NB4 (cell line): Measurements from ENCODE around the gene SNUPN.

Experiments used
- POLR2A ChIP-seq: IDR thresholded peaks from 2 replicates; pipeline ENCODE4 v1.6.1; 2011; ENCODE audit warnings: mild to moderate bottlenecking; ENCODE audit not compliant: insufficient read length; ENCODE audit errors: extremely low read depth
- TF ChIP-seq, protein P1 (sequence below): IDR thresholded peaks from one replicate; pipeline ENCODE4 v1.5.1; 2012; ENCODE audit warnings: low read depth, low read length
- TF ChIP-seq, protein P2 (sequence below): IDR thresholded peaks from 2 replicates; pipeline ENCODE4 v1.6.1; 2011; ENCODE audit warnings: low read depth, low read length

DNA sequence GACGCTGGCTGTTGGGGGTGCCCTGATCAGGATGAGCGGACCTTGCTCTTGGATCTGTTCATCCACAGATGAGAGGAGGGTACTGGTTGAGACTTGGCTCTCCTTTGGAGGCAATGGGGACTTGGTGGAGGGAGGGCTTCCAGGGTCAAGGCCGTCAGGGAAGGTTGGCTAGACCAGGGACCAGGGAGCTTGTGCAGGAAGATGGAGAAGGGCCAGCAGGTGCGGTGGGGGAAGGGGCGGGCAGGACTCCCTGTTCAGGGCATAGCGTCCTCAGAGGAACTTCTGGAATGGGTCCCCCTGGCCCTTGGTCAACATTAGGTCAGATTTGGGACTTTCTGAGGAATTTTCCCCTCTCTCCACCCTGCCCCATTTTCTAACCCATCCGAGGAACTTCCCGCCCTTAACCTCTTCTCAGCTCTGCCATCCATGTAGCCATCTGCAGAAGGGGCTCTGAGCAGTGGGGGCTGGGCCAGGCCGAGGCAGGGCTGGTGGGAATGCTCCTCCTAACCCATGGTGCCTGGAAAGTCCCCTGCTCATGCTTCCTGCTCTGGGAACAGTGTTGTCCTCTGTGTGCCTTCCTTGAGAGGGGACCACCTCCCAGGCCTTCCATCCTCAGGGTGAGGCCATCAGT is 33.7 kb upstream of the SNUPN start:
- no peak for TF ChIP-seq POLR2A
- TF ChIP-seq, protein P1, sequence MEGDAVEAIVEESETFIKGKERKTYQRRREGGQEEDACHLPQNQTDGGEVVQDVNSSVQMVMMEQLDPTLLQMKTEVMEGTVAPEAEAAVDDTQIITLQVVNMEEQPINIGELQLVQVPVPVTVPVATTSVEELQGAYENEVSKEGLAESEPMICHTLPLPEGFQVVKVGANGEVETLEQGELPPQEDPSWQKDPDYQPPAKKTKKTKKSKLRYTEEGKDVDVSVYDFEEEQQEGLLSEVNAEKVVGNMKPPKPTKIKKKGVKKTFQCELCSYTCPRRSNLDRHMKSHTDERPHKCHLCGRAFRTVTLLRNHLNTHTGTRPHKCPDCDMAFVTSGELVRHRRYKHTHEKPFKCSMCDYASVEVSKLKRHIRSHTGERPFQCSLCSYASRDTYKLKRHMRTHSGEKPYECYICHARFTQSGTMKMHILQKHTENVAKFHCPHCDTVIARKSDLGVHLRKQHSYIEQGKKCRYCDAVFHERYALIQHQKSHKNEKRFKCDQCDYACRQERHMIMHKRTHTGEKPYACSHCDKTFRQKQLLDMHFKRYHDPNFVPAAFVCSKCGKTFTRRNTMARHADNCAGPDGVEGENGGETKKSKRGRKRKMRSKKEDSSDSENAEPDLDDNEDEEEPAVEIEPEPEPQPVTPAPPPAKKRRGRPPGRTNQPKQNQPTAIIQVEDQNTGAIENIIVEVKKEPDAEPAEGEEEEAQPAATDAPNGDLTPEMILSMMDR: no peak
- TF ChIP-seq, protein P2, sequence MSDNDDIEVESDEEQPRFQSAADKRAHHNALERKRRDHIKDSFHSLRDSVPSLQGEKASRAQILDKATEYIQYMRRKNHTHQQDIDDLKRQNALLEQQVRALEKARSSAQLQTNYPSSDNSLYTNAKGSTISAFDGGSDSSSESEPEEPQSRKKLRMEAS: no peak
